Liver (tissue), 3 donors: ENCODE measurements around the gene SHF.

ENCODE experiments used
- CTCF ChIP-seq: fragments of 150-350 bp; IDR thresholded peaks from 2 replicates; pipeline ENCODE4 v1.5.1; 2017; ENCODE audit warnings: improper control_type of control experiment, low read depth, low read length; ENCODE audit not compliant: missing input control
- EGR1 ChIP-seq, 2 donors: IDR thresholded peaks; 2 replicates each; pipeline ENCODE4 v1.6.1; 2016 to 2018; ENCODE audit warnings: antibody characterized with exemption in 2 of 2, low read depth in 2 of 2
- FOXA1 ChIP-seq: IDR thresholded peaks from 2 replicates; pipeline ENCODE4 v1.6.1; 2016; ENCODE audit warnings: antibody characterized with exemption
- GABPA ChIP-seq, 2 donors: IDR thresholded peaks in 1 of 2; conservative IDR thresholded peaks in 1 of 2; 2 replicates each; pipeline ENCODE4 v1.6.1; 2016; ENCODE audit warnings: antibody characterized with exemption in 2 of 2, mild to moderate bottlenecking in 1 of 2, moderate library complexity in 1 of 2
- NR2F2 ChIP-seq: IDR thresholded peaks from 2 replicates; pipeline ENCODE4 v1.6.1; 2016; ENCODE audit warnings: antibody characterized with exemption
- RAD21 ChIP-seq, 2 donors: IDR thresholded peaks; 2 replicates each; pipeline ENCODE4 v1.6.1; 2016; ENCODE audit warnings: antibody characterized with exemption in 2 of 2, mild to moderate bottlenecking in 2 of 2
- REST ChIP-seq: IDR thresholded peaks from 2 replicates; pipeline ENCODE4 v1.6.1; 2016; ENCODE audit warnings: antibody characterized with exemption, mild to moderate bottlenecking
- RXRA ChIP-seq, 2 donors: IDR thresholded peaks; 2 replicates each; pipeline ENCODE4 v1.6.1; 2017 to 2018; ENCODE audit warnings: antibody characterized with exemption in 2 of 2, mild to moderate bottlenecking in 1 of 2
- SP1 ChIP-seq: IDR thresholded peaks from 2 replicates; pipeline ENCODE4 v1.6.1; 2018; ENCODE audit warnings: antibody characterized with exemption, mild to moderate bottlenecking
- YY1 ChIP-seq: IDR thresholded peaks from 2 replicates; pipeline ENCODE4 v1.6.1; 2016; ENCODE audit warnings: antibody characterized with exemption, mild to moderate bottlenecking
- TF ChIP-seq, protein P1 (sequence below): IDR thresholded peaks from 2 replicates; pipeline ENCODE4 v1.6.1; 2016; ENCODE audit warnings: antibody characterized with exemption
- donor health status: healthy.
- donor health status: healthy.

DNA sequence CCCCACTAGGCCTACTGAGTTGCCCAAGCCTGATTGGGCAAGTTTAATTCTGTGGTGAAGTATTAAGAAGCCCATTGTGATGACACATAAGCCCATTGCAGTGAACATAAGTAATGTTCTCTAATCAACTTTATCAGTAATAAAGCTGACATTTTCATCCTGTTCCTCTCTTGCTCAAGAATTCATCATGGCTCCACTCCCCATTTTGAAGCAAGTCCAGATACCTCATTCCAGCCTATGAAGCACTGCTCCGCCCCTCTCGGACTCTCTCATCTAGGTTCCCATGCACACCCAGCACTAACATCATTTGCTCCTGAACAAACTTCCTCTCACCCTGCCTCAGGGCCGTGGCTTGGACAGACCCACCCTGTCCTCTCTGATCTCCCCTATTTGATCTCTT lies 10.5 kb downstream of the SHF start:
- TF ChIP-seq CTCF: no peak
- TF ChIP-seq FOXA1: no peak
- TF ChIP-seq, protein P1, sequence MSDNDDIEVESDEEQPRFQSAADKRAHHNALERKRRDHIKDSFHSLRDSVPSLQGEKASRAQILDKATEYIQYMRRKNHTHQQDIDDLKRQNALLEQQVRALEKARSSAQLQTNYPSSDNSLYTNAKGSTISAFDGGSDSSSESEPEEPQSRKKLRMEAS: no peak
- no peak for TF ChIP-seq NR2F2
- no peak for TF ChIP-seq EGR1 (IDR thresholded peaks at IDR 0.05; ENCODE audit: low read depth in 2 of 2)
- no peak for TF ChIP-seq YY1
- no peak for TF ChIP-seq SP1
- TF ChIP-seq REST: no peak
- TF ChIP-seq RAD21 (IDR thresholded peaks at IDR 0.05): no peak
- TF ChIP-seq RXRA (IDR thresholded peaks at IDR 0.05): no peak
- no peak for TF ChIP-seq GABPA (IDR thresholded peaks at IDR 0.05 in 1 of 2, conservative IDR thresholded peaks at IDR 0.05 in 1 of 2)
